Endothelial cell of umbilical vein (primary cell): ENCODE data around the gene NTF4. TPM values are rescaled to one million over a fixed set of nuclear protein-coding genes. Genes with fewer than 3 reads are reported as not detected.
A peak's percentile ranks its signal among the peaks of the same experiment; 100 is the strongest.

Source experiments
- BruUV-seq: library from RNA; stranded (reverse); fragments of 400-500 nt; replicated peaks from 2 replicates; lab custom pipeline; 2021; lab: Mats Ljungman, UMichigan
- CTCF ChIA-PET: fragments of 300-600, 350-600 bp; sonication (Branson Sonifier 250); formaldehyde crosslinking; loops from one replicate; lab custom pipeline; 2021; ENCODE audit warnings: antibody characterized with exemption, inconsistent platforms; lab: Charles Lee
- POLR2A ChIA-PET: fragments of 300-600, 350-600 bp; sonication (Branson Sonifier 250); formaldehyde crosslinking; loops from one replicate; lab custom pipeline; 2021; ENCODE audit warnings: antibody characterized with exemption, inconsistent platforms; lab: Charles Lee
- DNase-seq: peaks from one replicate; pipeline ENCODE4 v3.0.0-alpha.2; 2011; ENCODE audit warnings: low read depth, low spot score
- FAIRE-seq: peaks from 2 replicates; lab custom pipeline; 2011; peaks lifted over from hg19 to GRCh38; lab: Jason Lieb, UNC
- H2AFZ ChIP-seq: 2 replicates; pipeline ENCODE4 v1.6.0; 2012; ENCODE audit warnings: low read depth, low read length, control low read depth, inconsistent platforms
- H3K27ac ChIP-seq: 2 replicates; pipeline ENCODE4 v1.5.1; 2011; ENCODE audit warnings: low read depth, mild to moderate bottlenecking, control low read depth, low read length, moderate library complexity; ENCODE audit not compliant: insufficient read depth
- H3K27me3 ChIP-seq, 2 experiments: 2 replicates each; pipeline versions ENCODE4 v1.6.0 to v1.6.1; 2011; ENCODE audit warnings: low read length in 2 of 2, mixed read lengths in 1 of 2; ENCODE audit not compliant: control insufficient read depth in 2 of 2, insufficient read depth in 2 of 2
- H3K36me3 ChIP-seq, 2 experiments: 2 replicates in 1 of 2; 3 replicates in 1 of 2; pipeline ENCODE4 v1.5.1; 2011; ENCODE audit warnings: low read length in 2 of 2, mild to moderate bottlenecking in 1 of 2, moderate library complexity in 1 of 2; ENCODE audit not compliant: control insufficient read depth in 2 of 2, insufficient read depth in 2 of 2; ENCODE audit errors: extremely low read depth in 1 of 2
- H3K4me1 ChIP-seq: 3 replicates; pipeline ENCODE4 v1.5.1; 2011; ENCODE audit warnings: mild to moderate bottlenecking, low read length; ENCODE audit not compliant: control insufficient read depth, insufficient read depth; ENCODE audit errors: extremely low read depth
- H3K4me2 ChIP-seq: 2 replicates; pipeline ENCODE4 v1.6.1; 2011; ENCODE audit warnings: low read length, control low read depth, mixed read lengths; ENCODE audit not compliant: insufficient read depth
- H3K4me3 ChIP-seq, 3 experiments: fragments of 200-600 bp in 1 of 3; sonication (generic), shearing (Covaris generic) in 1 of 3; replicated peaks in 1 of 3; 2 replicates each; pipeline ENCODE4 v1.5.1; 2011 to 2016; ENCODE audit warnings: control low read depth in 3 of 3, low read length in 3 of 3, mild to moderate bottlenecking in 2 of 3, inconsistent platforms in 1 of 3, low read depth in 1 of 3, moderate library complexity in 1 of 3; ENCODE audit not compliant: insufficient read depth in 1 of 3
- H3K79me2 ChIP-seq: 2 replicates; pipeline ENCODE4 v1.6.0; 2012; ENCODE audit warnings: low read length, inconsistent platforms; ENCODE audit not compliant: control insufficient read depth, insufficient read depth
- H3K9ac ChIP-seq: replicated peaks from 2 replicates; pipeline ENCODE3; 2011; ENCODE audit warnings: low read length, control low read depth; ENCODE audit not compliant: insufficient read depth; ENCODE audit errors: extremely low read depth
- H3K9me1 ChIP-seq: replicated peaks from 3 replicates; pipeline ENCODE4 v1.6.0; 2011; ENCODE audit warnings: mild to moderate bottlenecking, low read length; ENCODE audit not compliant: control insufficient read depth, insufficient read depth; ENCODE audit errors: extremely low read depth
- H3K9me3 ChIP-seq: replicated peaks from 2 replicates; pipeline ENCODE4 v1.5.1; 2012; ENCODE audit warnings: low read length, inconsistent platforms; ENCODE audit not compliant: control insufficient read depth, insufficient read depth
- H4K20me1 ChIP-seq: replicated peaks from 2 replicates; pipeline ENCODE3; 2011; ENCODE audit warnings: mild to moderate bottlenecking, low read length; ENCODE audit not compliant: control insufficient read depth, insufficient read depth; ENCODE audit errors: extremely low read depth
- EZH2 ChIP-seq: IDR thresholded peaks from 2 replicates; pipeline ENCODE4 v1.6.1; 2012; ENCODE audit warnings: borderline replicate concordance, low read depth, mild to moderate bottlenecking, moderate library complexity, low read length, inconsistent platforms; ENCODE audit not compliant: severe bottlenecking
- FOS ChIP-seq: IDR thresholded peaks from 2 replicates; pipeline ENCODE4 v1.6.1; 2011; ENCODE audit warnings: mild to moderate bottlenecking, low read length, moderate library complexity, borderline replicate concordance; ENCODE audit not compliant: insufficient read depth
- GATA2 ChIP-seq: IDR thresholded peaks from 2 replicates; pipeline ENCODE4 v1.7.0; 2011; ENCODE audit warnings: low read depth, mild to moderate bottlenecking, moderate library complexity, mixed read lengths, low read length; ENCODE audit not compliant: insufficient read length, insufficient read depth
- JUN ChIP-seq: IDR thresholded peaks from 2 replicates; pipeline ENCODE4 v1.6.1; 2011; ENCODE audit warnings: borderline replicate concordance, low read depth; ENCODE audit not compliant: insufficient read length, insufficient read depth
- MYC ChIP-seq: IDR thresholded peaks from one replicate; pipeline ENCODE4 v1.6.1; 2011; ENCODE audit warnings: mild to moderate bottlenecking, low read depth, low read length
- POLR2A ChIP-seq: IDR thresholded peaks from 2 replicates; pipeline ENCODE4 v1.6.1; 2012; ENCODE audit warnings: low read depth, mild to moderate bottlenecking, control low read depth, low read length
- POLR2AphosphoS5 ChIP-seq: IDR thresholded peaks from 2 replicates; pipeline ENCODE4 v1.6.1; 2012; ENCODE audit warnings: low read depth, mild to moderate bottlenecking, control low read depth, low read length, moderate library complexity; ENCODE audit not compliant: insufficient read depth
- dilution Hi-C: fragments of 300-500 bp; cut with MboI; formaldehyde crosslinking; loops from one replicate; pipeline ENCODE4 v1.15.0; 2019; ENCODE audit warnings: low sequenced_read_pairs; ENCODE audit not compliant: extremely low pct_ligation_motif_present
- intact Hi-C: fragments of 100-400 bp; cut with micrococcal nuclease; formaldehyde crosslinking; loops from one replicate; pipeline ENCODE4 v1.10.0; 2022
- polyA plus RNA-seq, 4 experiments: library from polyadenylated mRNA; depleted of rRNA in 3 of 4; stranded (reverse) in 3 of 4; unstranded in 1 of 4; fragments of >200 nt; gene quantifications; 2 replicates each; pipeline versions ENCODE4 v1.2.1 to v1.2.3, GENCODE V29; 2011 to 2012; ENCODE audit warnings: missing spikeins in 1 of 4
- total RNA-seq: library from RNA; stranded (reverse); gene quantifications from 2 replicates; pipeline ENCODE4 v1.2.3, GENCODE V29; 2021
- TF ChIP-seq, protein P1 (sequence below), 2 donors: IDR thresholded peaks; 1 replicate in 1 of 2; 2 replicates in 1 of 2; pipeline ENCODE4 v1.5.1; 2011; ENCODE audit warnings: low read length in 2 of 2, mild to moderate bottlenecking in 2 of 2, moderate library complexity in 2 of 2, control low read depth in 1 of 2, inconsistent platforms in 1 of 2, low read depth in 1 of 2; ENCODE audit not compliant: insufficient read depth in 1 of 2; ENCODE audit errors: extremely low read depth in 1 of 2
- TF ChIP-seq, protein P2 (sequence below): IDR thresholded peaks from 2 replicates; pipeline ENCODE4 v1.6.1; 2011; ENCODE audit not compliant: insufficient read depth, insufficient read length

NTF4 gene
- total and polyA plus RNA-seq, 2 donors (not counting 3 experiments of a cell fraction or from before 2014, with no cell fraction given): not detected

DNA sequence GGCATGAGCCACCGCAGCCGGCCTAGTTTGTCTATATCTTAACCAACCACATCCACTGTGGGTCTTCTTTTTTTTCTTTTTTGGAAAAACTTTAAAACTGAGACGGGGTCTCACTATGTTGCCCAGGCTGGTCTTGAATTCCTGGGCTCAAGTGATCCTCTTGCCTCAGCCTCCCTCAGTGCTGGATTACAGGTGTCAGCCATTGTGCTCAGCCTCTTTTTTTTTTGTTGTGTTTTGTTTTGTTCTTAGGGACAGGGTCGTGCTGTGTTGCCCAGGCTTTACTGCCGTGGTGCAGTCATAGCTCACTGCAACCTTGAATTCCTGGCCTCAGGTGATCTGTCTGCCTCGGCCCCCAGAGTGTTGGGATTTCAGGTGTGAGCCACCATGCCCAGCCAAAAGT is 28.1 kb upstream of the NTF4 start:
- Histone ChIP-seq H3K9me1 (no peaks in the 10 kb centered on the region), H4K20me1 (peaks cover 3% of the 10 kb centered on the region), H3K4me2 (no peak overlapping the region), H3K36me3 (peaks cover 23 to 47% of the 10 kb centered on the region in 2 experiments), H3K4me1 (no peaks in the 10 kb centered on the region), H3K9me3 (no peaks in the 10 kb centered on the region), H3K27ac (no peak overlapping the region), H2AFZ (no peak overlapping the region), H3K9ac (no peak overlapping the region), H3K27me3 (no peaks in the 10 kb centered on the region), H3K79me2 (peaks cover 48% of the 10 kb centered on the region), H3K4me3 (no peak overlapping the region)
- no peak for DNase-seq
- no peak for FAIRE-seq
- dilution Hi-C loops (no loop called here), intact Hi-C loops (no loop called here)
- no TSS peak for BruUV-seq
- no peak for TF ChIP-seq POLR2A
- no peak for TF ChIP-seq GATA2
- TF ChIP-seq, protein P1, sequence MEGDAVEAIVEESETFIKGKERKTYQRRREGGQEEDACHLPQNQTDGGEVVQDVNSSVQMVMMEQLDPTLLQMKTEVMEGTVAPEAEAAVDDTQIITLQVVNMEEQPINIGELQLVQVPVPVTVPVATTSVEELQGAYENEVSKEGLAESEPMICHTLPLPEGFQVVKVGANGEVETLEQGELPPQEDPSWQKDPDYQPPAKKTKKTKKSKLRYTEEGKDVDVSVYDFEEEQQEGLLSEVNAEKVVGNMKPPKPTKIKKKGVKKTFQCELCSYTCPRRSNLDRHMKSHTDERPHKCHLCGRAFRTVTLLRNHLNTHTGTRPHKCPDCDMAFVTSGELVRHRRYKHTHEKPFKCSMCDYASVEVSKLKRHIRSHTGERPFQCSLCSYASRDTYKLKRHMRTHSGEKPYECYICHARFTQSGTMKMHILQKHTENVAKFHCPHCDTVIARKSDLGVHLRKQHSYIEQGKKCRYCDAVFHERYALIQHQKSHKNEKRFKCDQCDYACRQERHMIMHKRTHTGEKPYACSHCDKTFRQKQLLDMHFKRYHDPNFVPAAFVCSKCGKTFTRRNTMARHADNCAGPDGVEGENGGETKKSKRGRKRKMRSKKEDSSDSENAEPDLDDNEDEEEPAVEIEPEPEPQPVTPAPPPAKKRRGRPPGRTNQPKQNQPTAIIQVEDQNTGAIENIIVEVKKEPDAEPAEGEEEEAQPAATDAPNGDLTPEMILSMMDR (IDR thresholded peaks at IDR 0.05; ENCODE audit: extremely low read depth in 1 of 2, insufficient read depth in 1 of 2, low read depth in 1 of 2, low read length in 2 of 2): no peak
- ChIA-PET CTCF (no interaction called here), POLR2A (no interaction called here)

DNA sequence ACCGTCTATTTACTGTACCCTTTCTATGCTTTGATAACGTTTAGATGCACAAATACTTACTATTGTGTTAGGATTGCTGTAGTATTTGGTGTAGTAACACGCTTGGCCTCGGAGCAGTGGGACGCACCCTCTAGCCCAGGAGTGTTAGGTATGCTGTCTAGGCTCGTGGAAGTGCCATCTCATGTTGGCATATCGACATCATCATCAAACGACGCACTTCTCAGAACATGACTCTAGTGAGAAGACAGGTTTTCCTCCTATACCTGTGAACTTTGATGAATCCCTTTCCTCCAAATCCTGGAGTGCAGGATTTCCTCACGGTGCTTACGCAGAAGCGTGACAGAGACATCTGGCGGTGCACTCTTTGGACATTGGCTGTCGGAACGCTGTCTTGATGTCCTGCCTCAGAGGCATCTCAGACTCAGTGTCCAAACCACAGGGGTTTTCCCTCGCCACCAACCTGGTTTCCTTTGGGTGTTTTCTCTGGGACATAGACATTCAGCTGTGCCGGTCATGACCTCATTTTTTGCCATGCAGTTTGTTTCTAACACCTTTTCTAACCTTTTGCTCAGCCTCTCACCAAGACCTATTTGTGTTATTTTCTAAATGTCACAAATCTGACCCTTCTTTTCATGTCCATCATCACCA is 26.9 kb upstream of the NTF4 start:
- DNase-seq: no peak
- Histone ChIP-seq H3K4me3 (no peak overlapping the region), H2AFZ (no peak overlapping the region), H3K4me2 (no peak overlapping the region), H3K9me3 (no peaks in the 10 kb centered on the region), H3K9me1 (no peaks in the 10 kb centered on the region), H3K36me3 (peaks cover 23 to 49% of the 10 kb centered on the region in 2 experiments), H4K20me1 (peaks cover 2% of the 10 kb centered on the region), H3K27me3 (no peaks in the 10 kb centered on the region), H3K4me1 (peaks cover 9% of the 10 kb centered on the region), H3K27ac (no peak overlapping the region), H3K79me2 (peaks cover 60% of the 10 kb centered on the region), H3K9ac (no peak overlapping the region)
- TF ChIP-seq JUN: no peak
- no peak for TF ChIP-seq MYC
- TF ChIP-seq EZH2: no peak
- TF ChIP-seq, protein P1 (IDR thresholded peaks at IDR 0.05; ENCODE audit: extremely low read depth in 1 of 2, insufficient read depth in 1 of 2, low read depth in 1 of 2, low read length in 2 of 2): no peak
- no peak for TF ChIP-seq GATA2
- TF ChIP-seq, protein P2, sequence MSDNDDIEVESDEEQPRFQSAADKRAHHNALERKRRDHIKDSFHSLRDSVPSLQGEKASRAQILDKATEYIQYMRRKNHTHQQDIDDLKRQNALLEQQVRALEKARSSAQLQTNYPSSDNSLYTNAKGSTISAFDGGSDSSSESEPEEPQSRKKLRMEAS: no peak
- no peak for TF ChIP-seq FOS
- TF ChIP-seq POLR2AphosphoS5: no peak
- FAIRE-seq: peak; percentile 8
- no TSS peak for BruUV-seq
- CTCF ChIA-PET: interaction anchor here (0.7 kb wide), 1 partner anchor 134 kb away, joined by 3 read pairs; no protein-coding TSS in a partner anchor
- intact Hi-C loops (no loop called here), dilution Hi-C loops (no loop called here)
- POLR2A ChIA-PET: no interaction called here
